Measurements from ENCODE around the gene PJA1.

The PJA1 gene

DNA sequence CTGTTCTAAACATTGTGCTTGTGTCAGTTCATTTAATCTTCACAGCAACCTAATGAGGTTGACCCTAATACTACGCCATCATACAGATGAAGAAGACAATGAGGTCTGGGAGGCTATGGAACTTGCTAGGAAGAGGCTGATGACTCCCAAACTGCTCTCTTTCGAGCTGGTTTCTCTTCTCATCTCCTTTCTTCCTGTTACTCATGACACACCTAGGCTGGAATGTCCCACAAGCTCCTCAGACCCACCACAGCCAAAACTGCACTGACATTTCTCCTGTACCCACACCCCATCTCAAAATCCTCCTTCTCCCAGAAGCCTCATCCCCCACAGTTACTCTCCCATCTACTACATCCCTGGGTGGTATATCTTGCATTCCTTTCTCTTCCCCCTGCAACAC, 27.4 kb upstream of the PJA1 start:
- H3K9me3 ChIP-seq (ENCODE audit: control insufficient read depth in 2 of 2, low read length in 2 of 2), result no peaks in the 10 kb centered on the region
- H3K9ac ChIP-seq (ENCODE audit: low read depth in 1 of 2, low read length in 2 of 2), result no peak overlapping the region
- H3K27me3 ChIP-seq (ENCODE audit: control insufficient read depth in 2 of 2, insufficient read depth in 2 of 2, low read length in 2 of 2), result peaks cover 8 to 11% of the 10 kb centered on the region in 2 donors
- H3K4me1 ChIP-seq (ENCODE audit: control insufficient read depth in 2 of 2, insufficient read depth in 2 of 2, low read length in 2 of 2), result no peaks in the 10 kb centered on the region
- no peak overlapping the region for H3K4me3 ChIP-seq (ENCODE audit: low read length in 2 of 2)
- H3K27ac ChIP-seq (ENCODE audit: low read depth in 2 of 2, low read length in 2 of 2), result no peak overlapping the region
- H3K36me3 ChIP-seq (ENCODE audit: control insufficient read depth in 2 of 2, insufficient read depth in 2 of 2, low read length in 2 of 2), result no peaks in the 10 kb centered on the region

DNA sequence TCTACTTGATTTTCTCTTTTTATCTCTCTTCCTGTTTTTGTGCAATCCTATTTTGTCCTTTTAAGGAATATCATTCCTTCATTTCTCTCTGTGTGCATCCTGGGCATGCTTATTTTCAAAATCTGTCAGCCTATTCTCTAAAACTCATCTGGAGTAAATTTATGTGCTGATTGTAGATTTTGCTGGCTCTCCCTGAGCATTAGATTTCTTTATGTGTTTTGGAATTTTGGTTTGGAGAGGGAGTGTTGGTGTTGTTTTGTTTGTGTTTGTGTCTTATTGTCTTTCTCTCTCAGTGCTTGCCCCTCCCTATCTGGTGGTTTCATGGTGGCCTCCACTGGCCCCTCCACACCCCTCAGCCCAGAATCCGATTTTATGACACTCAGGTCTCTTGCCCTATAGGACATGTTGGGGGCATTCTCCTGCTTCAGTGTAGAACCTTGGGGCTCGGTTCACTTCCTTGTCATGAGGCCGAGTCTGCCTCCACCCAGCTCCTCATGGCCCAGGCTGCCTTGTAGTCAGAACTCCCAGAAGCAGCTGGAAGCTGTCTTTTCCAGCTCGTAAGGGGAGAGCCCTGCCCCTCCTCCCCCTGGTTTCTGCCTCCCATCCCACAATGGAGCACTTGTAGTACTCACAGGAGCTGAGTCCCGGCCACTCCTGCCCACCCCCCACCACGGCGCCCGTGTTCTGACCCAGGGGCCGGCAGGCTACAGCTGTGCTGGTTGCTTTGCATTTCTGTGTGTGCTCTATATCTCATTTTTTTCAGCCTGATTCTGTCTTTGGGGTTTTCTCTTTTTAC, 24.5 kb upstream of the PJA1 start:
- Histone ChIP-seq H3K27me3 (ENCODE audit: control insufficient read depth in 2 of 2, insufficient read depth in 2 of 2, low read length in 2 of 2) (peaks cover 7 to 9% of the 10 kb centered on the region in 2 donors), H3K4me3 (ENCODE audit: low read length in 2 of 2) (no peak overlapping the region), H3K4me1 (ENCODE audit: control insufficient read depth in 2 of 2, insufficient read depth in 2 of 2, low read length in 2 of 2) (no peaks in the 10 kb centered on the region), H3K36me3 (ENCODE audit: control insufficient read depth in 2 of 2, insufficient read depth in 2 of 2, low read length in 2 of 2) (no peaks in the 10 kb centered on the region), H3K27ac (ENCODE audit: low read depth in 2 of 2, low read length in 2 of 2) (no peak overlapping the region), H3K9ac (ENCODE audit: low read depth in 1 of 2, low read length in 2 of 2) (no peak overlapping the region), H3K9me3 (ENCODE audit: control insufficient read depth in 2 of 2, low read length in 2 of 2) (no peaks in the 10 kb centered on the region)

DNA sequence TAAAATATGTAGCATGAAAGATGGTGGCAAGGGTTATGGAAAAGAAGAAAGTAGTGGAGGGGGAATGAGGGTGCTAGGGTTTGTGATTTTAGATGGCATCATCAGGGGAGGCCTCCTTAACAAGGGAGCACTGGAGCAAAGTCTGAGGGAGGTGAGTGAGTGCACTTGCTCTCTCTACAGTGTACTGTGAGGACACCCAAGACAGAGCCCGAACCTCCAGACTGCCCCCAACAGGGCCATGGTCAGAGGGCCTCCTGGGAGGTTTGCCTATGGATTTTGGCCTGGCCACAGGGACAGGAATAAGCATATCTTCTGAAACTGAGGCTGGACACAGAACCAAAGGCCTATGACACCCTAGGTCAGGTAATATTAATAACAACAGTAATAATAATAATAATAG, 21.4 kb upstream of the PJA1 start:
- no peaks in the 10 kb centered on the region for H3K4me1 ChIP-seq (ENCODE audit: control insufficient read depth in 2 of 2, insufficient read depth in 2 of 2, low read length in 2 of 2)
- H3K27me3 ChIP-seq (ENCODE audit: control insufficient read depth in 2 of 2, insufficient read depth in 2 of 2, low read length in 2 of 2), result peaks cover 4% of the 10 kb centered on the region in 2 donors
- H3K9me3 ChIP-seq (ENCODE audit: control insufficient read depth in 2 of 2, low read length in 2 of 2), result no peaks in the 10 kb centered on the region
- no peaks in the 10 kb centered on the region for H3K36me3 ChIP-seq (ENCODE audit: control insufficient read depth in 2 of 2, insufficient read depth in 2 of 2, low read length in 2 of 2)
- H3K27ac ChIP-seq (ENCODE audit: low read depth in 2 of 2, low read length in 2 of 2), result no peak overlapping the region
- no peak overlapping the region for H3K9ac ChIP-seq (ENCODE audit: low read depth in 1 of 2, low read length in 2 of 2)
- H3K4me3 ChIP-seq (ENCODE audit: low read length in 2 of 2), result no peak overlapping the region

DNA sequence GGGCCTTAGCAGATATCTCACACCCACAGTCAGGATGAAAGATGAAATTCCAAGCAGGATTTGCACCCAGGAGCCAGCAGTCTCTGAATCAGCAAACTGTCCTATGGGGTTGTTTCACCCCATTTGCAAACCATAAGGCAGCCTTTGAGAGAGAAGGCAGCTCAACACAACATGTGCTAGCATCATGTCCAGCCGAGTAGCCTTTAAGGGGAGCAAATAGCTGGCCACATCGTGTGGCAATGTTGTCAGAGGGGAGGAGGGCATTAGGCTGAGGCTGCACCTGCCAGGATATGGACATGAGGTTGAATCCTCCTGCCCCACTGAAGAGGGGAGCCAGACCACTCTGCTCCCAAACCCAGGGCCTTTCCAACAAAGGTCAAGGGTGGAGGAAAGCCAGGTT, 20.6 kb upstream of the PJA1 start:
- H3K27ac ChIP-seq (ENCODE audit: low read depth in 2 of 2, low read length in 2 of 2), result no peak overlapping the region
- H3K36me3 ChIP-seq (ENCODE audit: control insufficient read depth in 2 of 2, insufficient read depth in 2 of 2, low read length in 2 of 2), result no peaks in the 10 kb centered on the region
- no peak overlapping the region for H3K9ac ChIP-seq (ENCODE audit: low read depth in 1 of 2, low read length in 2 of 2)
- H3K9me3 ChIP-seq (ENCODE audit: control insufficient read depth in 2 of 2, low read length in 2 of 2), result no peaks in the 10 kb centered on the region
- H3K4me3 ChIP-seq (ENCODE audit: low read length in 2 of 2), result no peak overlapping the region
- H3K4me1 ChIP-seq (ENCODE audit: control insufficient read depth in 2 of 2, insufficient read depth in 2 of 2, low read length in 2 of 2), result no peaks in the 10 kb centered on the region
- H3K27me3 ChIP-seq (ENCODE audit: control insufficient read depth in 2 of 2, insufficient read depth in 2 of 2, low read length in 2 of 2), result peaks cover 4 to 9% of the 10 kb centered on the region in 2 donors

DNA sequence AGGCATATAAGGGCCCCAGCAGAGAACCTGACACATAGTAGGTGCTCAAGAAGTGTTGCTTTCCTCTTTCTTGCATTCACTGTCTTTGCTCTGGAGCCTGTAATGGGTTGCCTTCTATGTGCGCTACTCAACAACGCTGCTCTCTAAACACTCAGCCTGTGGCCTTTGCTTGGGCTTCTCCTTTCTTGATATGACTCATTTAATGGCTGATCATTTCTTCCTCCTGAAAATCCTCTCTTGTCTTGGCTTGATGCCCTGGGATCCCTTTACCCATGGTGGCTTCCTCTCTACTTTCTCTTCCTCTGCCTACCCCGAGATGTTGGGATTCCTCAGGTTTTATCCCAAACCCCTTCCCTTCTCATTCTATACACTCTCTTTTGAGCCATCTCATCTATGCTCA, 19.9 kb upstream of the PJA1 start:
- Histone ChIP-seq H3K9ac (ENCODE audit: low read depth in 1 of 2, low read length in 2 of 2) (no peak overlapping the region), H3K27me3 (ENCODE audit: control insufficient read depth in 2 of 2, insufficient read depth in 2 of 2, low read length in 2 of 2) (peaks cover 9 to 10% of the 10 kb centered on the region in 2 donors), H3K4me1 (ENCODE audit: control insufficient read depth in 2 of 2, insufficient read depth in 2 of 2, low read length in 2 of 2) (no peaks in the 10 kb centered on the region), H3K9me3 (ENCODE audit: control insufficient read depth in 2 of 2, low read length in 2 of 2) (no peaks in the 10 kb centered on the region), H3K36me3 (ENCODE audit: control insufficient read depth in 2 of 2, insufficient read depth in 2 of 2, low read length in 2 of 2) (no peaks in the 10 kb centered on the region), H3K4me3 (ENCODE audit: low read length in 2 of 2) (no peak overlapping the region), H3K27ac (ENCODE audit: low read depth in 2 of 2, low read length in 2 of 2) (no peak overlapping the region)

DNA sequence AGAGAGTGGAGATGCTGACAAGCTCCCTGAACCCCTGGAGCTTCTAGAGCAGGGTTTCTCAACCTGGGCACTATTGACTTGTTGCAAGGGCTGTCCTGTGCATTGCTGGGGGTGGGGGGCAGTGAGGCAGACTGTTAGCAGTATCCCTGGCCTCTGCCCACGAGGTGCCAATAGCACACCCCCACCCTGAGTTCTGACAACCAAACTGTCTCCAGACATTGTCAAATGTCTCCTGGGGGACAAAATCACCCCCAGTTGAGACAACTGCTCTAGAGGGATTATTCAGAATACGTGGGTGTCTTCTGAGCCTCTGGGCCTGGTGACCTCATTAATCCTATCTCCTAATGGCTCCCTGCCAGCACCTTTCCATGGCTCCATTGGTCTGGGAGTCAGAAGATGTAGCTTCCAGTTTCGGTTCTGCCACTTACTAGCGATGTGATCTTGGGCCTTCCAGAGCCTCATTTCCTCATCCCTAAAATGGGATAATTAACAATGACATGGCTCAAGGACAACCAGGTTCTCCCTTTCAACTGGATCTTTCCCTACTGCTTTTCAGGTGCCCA, 17.6 kb upstream of the PJA1 start:
- H3K4me1 ChIP-seq (ENCODE audit: control insufficient read depth in 2 of 2, insufficient read depth in 2 of 2, low read length in 2 of 2), result no peaks in the 10 kb centered on the region
- H3K4me3 ChIP-seq (ENCODE audit: low read length in 2 of 2), result no peak overlapping the region
- no peaks in the 10 kb centered on the region for H3K9me3 ChIP-seq (ENCODE audit: control insufficient read depth in 2 of 2, low read length in 2 of 2)
- peaks cover 10 to 12% of the 10 kb centered on the region in 2 donors for H3K27me3 ChIP-seq (ENCODE audit: control insufficient read depth in 2 of 2, insufficient read depth in 2 of 2, low read length in 2 of 2)
- no peaks in the 10 kb centered on the region for H3K36me3 ChIP-seq (ENCODE audit: control insufficient read depth in 2 of 2, insufficient read depth in 2 of 2, low read length in 2 of 2)
- H3K27ac ChIP-seq (ENCODE audit: low read depth in 2 of 2, low read length in 2 of 2), result no peak overlapping the region
- no peak overlapping the region for H3K9ac ChIP-seq (ENCODE audit: low read depth in 1 of 2, low read length in 2 of 2)

DNA sequence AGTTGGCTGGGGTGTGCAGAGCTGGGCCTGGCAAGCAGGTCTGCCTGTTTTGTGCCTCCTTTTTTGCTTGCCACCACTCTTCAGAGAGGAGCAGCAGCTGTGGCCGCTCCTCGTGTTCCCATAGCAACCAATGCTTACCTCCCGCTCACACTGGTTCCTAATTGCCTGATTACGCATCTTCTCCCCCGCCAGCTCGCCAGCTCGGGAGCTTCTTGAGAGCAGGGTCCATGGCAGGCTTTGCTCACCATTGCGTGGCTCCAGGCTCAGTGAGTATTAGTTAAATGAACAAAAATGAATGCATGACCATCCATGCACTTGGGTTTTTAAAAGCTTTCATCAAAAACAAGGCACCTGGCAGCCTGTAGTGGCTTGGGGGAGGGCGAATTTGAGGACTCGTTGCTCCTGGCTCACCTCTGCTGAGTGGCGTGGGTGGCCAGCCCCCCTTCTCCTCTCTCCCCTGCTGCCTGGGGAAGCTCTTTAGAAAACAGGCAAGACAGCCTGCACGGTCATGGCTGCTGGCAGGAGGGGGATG, 14.2 kb upstream of the PJA1 start:
- Histone ChIP-seq H3K4me1 (ENCODE audit: control insufficient read depth in 2 of 2, insufficient read depth in 2 of 2, low read length in 2 of 2) (no peaks in the 10 kb centered on the region), H3K27ac (ENCODE audit: low read depth in 2 of 2, low read length in 2 of 2) (no peak overlapping the region), H3K9ac (ENCODE audit: low read depth in 1 of 2, low read length in 2 of 2) (no peak overlapping the region), H3K4me3 (ENCODE audit: low read length in 2 of 2) (no peak overlapping the region), H3K36me3 (ENCODE audit: control insufficient read depth in 2 of 2, insufficient read depth in 2 of 2, low read length in 2 of 2) (no peaks in the 10 kb centered on the region), H3K9me3 (ENCODE audit: control insufficient read depth in 2 of 2, low read length in 2 of 2) (peaks cover 0 to 7% of the 10 kb centered on the region in 2 donors), H3K27me3 (ENCODE audit: control insufficient read depth in 2 of 2, insufficient read depth in 2 of 2, low read length in 2 of 2) (peaks cover 12 to 14% of the 10 kb centered on the region in 2 donors)

DNA sequence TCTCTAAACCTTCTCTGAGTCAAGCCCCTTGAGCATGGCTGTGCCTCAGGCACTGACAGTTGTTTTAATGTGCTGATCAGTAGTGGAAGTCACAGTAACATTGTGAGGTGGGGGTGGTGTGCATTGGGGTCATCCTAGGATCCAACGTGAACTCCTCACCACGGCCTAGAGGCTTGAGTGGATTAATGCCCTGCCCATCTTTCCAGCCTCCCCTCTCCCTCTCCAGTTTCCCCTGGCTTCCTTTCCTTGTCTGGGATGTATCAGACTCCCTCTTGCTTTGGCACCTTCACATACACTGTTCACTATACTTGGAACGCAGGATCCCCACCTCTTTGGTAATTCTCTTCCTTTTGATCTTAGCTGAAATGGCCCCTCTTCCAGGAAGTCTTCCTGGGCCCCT, 13.3 kb upstream of the PJA1 start:
- Histone ChIP-seq H3K27ac (ENCODE audit: low read depth in 2 of 2, low read length in 2 of 2) (no peak overlapping the region), H3K9ac (ENCODE audit: low read depth in 1 of 2, low read length in 2 of 2) (no peak overlapping the region), H3K27me3 (ENCODE audit: control insufficient read depth in 2 of 2, insufficient read depth in 2 of 2, low read length in 2 of 2) (peaks cover 12 to 14% of the 10 kb centered on the region in 2 donors), H3K36me3 (ENCODE audit: control insufficient read depth in 2 of 2, insufficient read depth in 2 of 2, low read length in 2 of 2) (no peaks in the 10 kb centered on the region), H3K4me3 (ENCODE audit: low read length in 2 of 2) (no peak overlapping the region), H3K9me3 (ENCODE audit: control insufficient read depth in 2 of 2, low read length in 2 of 2) (peaks cover 0 to 7% of the 10 kb centered on the region in 2 donors), H3K4me1 (ENCODE audit: control insufficient read depth in 2 of 2, insufficient read depth in 2 of 2, low read length in 2 of 2) (no peaks in the 10 kb centered on the region)

DNA sequence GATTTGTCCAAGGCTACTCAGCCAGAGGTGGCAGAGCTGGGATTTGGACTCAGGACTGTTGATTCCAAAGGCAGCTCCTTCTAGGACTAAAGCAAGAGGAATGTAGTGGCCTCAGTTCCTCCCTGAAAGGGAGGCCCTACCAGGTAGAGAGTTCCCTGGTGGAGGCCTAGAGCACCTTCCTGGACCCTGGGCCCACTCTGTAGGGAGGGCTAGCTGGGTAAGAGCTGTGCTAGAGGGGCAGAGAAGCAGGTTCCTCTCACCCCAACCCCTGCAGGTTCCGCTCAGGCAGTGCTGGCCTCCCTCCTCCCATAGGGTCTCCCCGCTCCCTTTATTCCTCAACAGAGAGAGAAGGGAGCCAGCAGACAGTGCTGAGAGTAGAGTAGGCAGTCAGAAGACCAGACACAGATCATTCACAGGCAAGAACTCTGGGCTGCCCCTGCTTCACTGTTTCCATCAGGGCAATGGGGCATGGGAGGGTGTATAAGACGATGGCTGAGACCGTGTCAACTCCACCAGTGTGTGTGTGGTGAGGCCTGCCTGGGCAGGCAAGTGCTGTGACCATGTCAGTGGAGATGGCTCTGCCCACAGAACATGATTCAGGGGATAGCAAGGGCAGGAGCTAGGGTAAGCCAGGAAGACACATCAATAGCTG, 12.4 kb upstream of the PJA1 start:
- Histone ChIP-seq H3K27ac (ENCODE audit: low read depth in 2 of 2, low read length in 2 of 2) (no peak overlapping the region), H3K4me3 (ENCODE audit: low read length in 2 of 2) (no peak overlapping the region), H3K27me3 (ENCODE audit: control insufficient read depth in 2 of 2, insufficient read depth in 2 of 2, low read length in 2 of 2) (peaks cover 12 to 14% of the 10 kb centered on the region in 2 donors), H3K36me3 (ENCODE audit: control insufficient read depth in 2 of 2, insufficient read depth in 2 of 2, low read length in 2 of 2) (no peaks in the 10 kb centered on the region), H3K9ac (ENCODE audit: low read depth in 1 of 2, low read length in 2 of 2) (no peak overlapping the region), H3K4me1 (ENCODE audit: control insufficient read depth in 2 of 2, insufficient read depth in 2 of 2, low read length in 2 of 2) (no peaks in the 10 kb centered on the region), H3K9me3 (ENCODE audit: control insufficient read depth in 2 of 2, low read length in 2 of 2) (peaks cover 0 to 7% of the 10 kb centered on the region in 2 donors)

DNA sequence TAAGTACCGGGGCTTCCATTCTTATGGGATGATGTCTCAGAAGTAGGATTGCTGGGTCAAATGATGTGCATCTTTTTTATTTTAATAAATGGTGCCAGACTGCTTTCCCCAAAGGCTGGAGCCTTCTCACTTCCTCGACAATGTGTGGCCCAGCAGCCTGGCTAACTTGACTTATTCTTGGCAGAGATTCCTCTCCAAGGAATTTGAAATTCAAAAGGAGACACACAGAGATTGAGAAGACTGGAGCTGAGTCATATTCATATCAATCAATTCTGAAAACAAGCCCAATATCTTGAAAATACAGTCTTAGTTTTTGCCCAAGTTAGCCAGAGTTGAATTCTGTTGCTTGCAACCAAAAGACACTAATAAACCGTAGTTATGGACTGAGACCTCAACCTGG, 10.8 kb upstream of the PJA1 start:
- Histone ChIP-seq H3K4me3 (ENCODE audit: low read length in 2 of 2) (no peak overlapping the region), H3K9ac (ENCODE audit: low read depth in 1 of 2, low read length in 2 of 2) (no peak overlapping the region), H3K27ac (ENCODE audit: low read depth in 2 of 2, low read length in 2 of 2) (no peak overlapping the region), H3K36me3 (ENCODE audit: control insufficient read depth in 2 of 2, insufficient read depth in 2 of 2, low read length in 2 of 2) (no peaks in the 10 kb centered on the region), H3K9me3 (ENCODE audit: control insufficient read depth in 2 of 2, low read length in 2 of 2) (peaks cover 0 to 7% of the 10 kb centered on the region in 2 donors), H3K27me3 (ENCODE audit: control insufficient read depth in 2 of 2, insufficient read depth in 2 of 2, low read length in 2 of 2) (peaks cover 13 to 16% of the 10 kb centered on the region in 2 donors), H3K4me1 (ENCODE audit: control insufficient read depth in 2 of 2, insufficient read depth in 2 of 2, low read length in 2 of 2) (no peaks in the 10 kb centered on the region)

Data from mucosa of rectum (tissue), 2 donors.